HG03342 (cell line): Measurements from ENCODE around the gene DACT3.

Experiments used
- ATAC-seq: cut with Tn5 transposase; IDR thresholded peaks from one replicate; pipeline ENCODE4 v1.9.1; 2021; ENCODE audit warnings: mild to moderate bottlenecking, moderate library complexity; ENCODE audit not compliant: unreplicated experiment

The DACT3 gene

DNA sequence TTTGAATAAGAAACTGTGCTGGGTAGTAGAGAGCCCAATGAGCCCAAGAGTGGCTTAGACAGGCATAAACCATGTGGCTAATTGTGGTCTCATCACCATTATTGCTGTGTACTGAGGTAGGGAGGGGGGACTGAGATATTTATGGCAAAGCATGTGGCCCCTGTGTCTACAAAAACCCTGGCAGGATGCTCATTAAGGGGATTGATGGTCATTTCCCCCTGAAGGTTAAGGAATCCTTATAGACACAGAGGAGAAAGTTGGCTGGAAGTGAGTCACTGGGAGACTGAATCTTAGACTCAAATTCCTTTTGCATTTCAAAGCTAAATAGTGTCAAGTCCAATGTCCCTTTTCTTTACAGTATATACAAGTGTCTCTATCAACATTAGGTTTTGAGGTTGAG, 9.8 kb upstream of the DACT3 start:
- no peak for ATAC-seq

DNA sequence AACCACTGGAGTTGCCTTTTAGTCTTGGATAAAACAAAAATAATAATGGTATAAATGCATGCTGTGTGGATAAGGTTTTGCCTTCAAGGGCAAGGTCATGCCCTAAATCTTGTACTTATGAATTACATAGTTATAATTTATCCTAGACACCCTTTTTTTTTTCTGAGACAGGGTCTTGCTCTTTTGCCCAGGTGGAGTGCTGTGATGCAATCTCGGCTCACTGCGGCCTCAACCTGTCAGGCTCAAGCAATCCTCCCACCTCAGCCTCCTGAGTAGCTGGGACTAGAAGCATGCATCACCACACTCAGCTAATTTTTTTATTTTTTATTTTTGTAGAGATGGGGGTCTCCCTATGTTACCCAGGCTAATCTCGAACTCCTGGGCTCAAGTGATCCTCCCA, 7.7 kb upstream of the DACT3 start:
- no peak for ATAC-seq

DNA sequence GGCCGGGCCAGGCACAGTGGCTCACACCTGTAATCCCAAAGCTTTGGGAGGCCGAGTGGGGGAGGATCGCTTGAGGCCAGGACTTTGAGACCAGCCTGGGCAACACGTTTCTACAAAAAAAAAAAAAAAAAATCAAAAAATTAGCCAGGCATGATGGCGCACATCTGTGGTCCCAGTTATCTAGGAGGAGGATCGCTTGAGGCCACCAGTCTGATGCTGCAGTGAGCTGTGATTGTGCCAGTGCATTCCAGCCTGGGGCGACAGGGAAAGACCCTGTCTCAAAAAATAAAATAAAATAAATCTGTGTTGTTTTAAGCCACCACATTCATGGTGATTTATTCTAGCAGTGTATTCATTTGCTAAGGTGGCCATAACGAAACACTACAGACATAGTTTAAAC, 4.1 kb upstream of the DACT3 start:
- ATAC-seq: no peak

DNA sequence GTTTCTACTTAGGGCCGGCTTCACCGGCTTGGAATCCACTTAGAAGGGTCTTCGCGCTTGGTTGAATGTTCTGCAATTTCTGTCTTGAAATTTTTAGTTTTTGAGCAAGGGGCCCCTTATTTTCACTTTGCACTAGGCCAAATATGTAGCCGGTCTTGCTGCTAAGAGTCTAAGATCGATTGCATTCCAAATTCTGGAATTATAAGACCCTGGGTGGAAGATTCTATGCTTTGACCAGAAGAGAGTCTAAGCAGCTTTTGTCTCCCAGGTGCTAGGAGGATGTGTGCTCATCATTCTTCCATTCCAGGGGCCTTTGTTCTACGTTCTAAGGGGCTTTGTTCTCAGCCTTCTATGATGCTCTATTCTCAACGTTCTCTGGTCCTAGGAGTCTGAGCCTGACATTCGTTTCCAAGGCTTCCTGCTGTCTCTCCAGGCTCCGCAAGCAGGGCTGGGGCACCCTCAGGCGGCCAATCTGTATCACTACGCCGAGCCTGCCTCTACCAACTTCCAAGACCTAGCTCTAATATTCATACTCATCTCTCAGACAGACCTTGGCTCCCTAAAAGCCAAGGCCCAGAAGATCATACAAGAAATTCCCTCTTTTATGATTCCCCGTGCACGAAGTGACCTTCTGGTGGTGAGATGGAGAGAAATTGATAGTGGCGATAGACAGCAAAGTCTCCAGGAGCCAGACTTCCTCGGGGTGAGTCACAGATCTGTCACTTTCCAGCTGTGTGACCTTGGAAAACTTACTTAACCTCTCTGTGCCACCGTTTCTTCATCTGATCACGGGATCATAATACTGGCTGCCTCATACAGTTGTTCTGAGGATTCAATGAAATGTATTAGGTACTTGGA, 982 bp upstream of the DACT3 start:
- ATAC-seq: no peak

DNA sequence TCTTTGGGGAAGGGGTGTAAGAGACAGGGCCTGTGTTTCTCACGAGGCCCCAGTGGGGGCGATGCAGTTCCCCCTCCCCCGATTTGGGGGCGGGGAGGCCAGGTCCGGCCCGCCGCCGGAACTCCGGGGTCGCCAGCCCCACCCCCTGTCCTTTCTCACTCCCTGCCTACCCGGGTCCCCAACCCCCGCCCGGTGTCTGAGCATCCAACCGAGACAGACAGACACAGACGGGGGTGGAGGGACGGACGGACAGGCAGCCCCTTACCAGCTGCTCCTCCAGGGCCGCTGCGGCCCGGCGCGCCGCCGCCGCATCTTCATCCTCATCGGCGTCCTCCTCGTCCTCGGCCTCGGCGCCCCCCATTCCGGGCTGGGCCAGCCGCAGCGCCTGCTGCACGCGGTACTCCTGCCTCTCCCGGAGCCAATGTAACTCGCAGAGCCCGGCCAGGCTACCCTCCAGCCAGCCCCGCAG, 397 bp downstream of the DACT3 start:
- ATAC-seq: no peak

DNA sequence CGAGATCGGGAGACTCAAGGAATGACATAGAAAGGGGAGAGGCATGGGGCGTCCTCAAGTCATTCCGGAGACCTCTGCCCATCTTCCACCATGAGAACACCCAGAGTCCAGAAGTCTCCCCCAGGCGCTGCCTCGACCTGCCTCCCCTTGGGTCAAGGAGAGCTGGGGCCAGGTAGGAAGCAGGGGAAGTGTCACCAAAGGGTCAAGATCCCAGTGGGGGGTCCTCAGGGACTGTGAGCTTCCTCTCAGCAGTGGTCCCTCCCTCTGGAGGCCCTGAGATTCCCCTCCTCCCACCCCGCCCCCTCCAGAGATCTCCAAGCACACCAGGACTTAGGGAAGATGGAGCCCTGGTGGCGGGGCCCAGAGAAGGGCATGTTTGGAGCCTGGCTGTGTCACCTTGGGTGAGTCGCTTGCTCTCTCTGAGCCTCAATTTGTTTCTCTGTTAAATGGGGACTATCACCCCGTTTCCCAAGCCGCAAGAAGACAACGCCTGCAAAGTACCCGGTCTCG, 919 bp downstream of the DACT3 start:
- no peak for ATAC-seq

DNA sequence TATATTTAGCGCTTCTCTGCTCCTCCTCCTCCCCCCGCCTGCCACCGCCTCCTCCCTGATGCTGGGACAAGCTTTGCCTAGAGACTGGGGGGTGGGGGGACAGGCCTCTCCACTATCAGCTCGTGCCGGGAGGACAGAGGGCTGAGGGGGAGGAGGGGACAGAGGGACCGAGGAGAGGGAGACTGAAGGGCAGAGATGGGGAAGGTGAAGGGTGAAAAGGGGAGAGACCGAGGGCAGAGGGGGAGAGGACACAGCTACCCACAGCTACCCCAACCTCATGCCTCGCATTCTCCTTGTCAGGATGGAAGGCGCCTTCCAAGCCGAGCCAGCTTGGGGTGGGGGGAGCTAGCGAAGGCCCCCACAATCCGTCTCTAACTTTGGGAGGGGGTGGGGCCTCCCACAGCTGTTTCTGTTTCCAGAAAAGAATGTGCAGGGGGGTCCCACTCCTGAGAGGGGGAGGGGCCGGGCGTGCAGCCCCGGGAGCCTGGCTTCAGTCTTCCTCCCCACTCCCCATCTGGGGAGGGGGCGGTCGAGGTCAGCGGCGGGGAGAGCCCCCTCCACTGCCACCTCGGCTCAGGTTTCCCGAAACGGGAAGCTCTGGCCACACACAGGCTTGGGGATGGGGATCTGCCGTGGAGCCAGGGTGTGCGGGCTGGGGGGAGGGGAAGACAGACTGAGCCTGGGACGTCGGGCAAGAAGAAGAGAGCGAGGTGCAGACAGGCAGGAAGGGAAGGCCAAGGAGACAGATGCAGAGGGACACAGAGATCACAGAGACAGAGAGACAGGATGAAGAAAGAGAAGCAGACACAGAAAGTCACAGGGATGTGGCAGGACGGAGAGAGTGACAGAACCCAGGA, 1.6 kb downstream of the DACT3 start:
- no peak for ATAC-seq

DNA sequence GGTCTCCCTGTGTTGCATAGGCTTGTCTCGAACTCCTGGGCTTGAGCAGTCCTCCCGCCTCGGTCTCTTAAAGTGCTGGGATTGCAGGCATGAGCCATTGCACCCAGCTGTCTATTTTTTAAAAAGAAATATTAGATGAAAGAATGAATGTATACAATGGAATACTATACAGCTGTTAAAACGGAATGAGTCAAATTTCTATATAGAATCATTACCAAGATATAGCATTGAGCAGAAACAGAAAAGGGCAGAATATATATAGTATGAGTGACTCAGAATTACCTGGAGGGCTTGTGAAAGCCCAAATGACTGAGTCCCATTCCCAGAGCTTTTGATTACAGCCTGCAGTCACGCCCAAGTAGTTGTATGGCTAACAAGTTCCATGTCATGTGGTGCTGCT, 4.4 kb downstream of the DACT3 start:
- ATAC-seq: no peak

DNA sequence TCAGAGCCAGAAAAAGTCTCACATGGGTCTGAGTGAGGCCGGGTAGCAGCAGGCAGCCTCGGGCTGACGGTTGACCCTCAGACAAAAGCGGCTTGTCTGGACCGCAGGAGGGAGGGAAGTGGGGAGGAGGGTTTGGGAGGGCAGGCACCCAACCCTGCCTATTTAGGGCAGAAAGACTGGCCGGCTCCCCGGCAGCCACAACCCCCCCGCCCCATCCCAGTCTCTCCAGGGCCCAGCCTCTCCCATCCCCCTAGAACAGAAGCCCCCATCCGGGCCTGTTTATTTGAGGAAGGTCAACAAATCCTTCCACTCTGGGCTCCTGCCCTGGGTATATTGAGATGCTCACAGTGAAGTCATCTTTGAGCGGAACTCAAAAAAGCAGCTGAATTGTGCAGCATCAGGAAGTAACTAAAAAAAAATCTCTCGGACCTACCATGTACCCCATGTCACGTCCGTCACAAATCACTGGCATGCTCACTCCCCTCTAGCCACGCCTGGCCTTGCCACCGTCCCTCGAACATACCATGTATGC, 6.3 kb downstream of the DACT3 start:
- ATAC-seq: no peak

DNA sequence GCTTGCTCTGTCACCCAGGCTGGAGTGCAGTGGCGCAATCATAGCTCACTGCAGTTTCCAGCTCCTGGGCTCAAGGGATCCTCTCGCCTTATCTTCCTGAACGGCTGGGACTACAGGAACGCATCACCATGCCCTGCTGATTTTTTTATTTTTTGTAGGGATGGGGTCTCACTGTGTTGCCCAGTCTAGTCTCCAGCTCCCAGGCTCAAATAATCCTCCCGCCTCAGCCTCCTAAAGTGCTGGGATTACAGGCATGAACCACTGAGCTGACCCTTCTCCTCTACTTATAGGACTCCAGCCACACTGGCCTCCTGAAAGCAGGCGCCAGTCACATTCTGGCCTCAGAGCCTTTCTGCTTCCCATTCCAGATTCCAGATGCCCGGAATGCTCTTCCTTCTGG, 10.5 kb downstream of the DACT3 start:
- no peak for ATAC-seq

DNA sequence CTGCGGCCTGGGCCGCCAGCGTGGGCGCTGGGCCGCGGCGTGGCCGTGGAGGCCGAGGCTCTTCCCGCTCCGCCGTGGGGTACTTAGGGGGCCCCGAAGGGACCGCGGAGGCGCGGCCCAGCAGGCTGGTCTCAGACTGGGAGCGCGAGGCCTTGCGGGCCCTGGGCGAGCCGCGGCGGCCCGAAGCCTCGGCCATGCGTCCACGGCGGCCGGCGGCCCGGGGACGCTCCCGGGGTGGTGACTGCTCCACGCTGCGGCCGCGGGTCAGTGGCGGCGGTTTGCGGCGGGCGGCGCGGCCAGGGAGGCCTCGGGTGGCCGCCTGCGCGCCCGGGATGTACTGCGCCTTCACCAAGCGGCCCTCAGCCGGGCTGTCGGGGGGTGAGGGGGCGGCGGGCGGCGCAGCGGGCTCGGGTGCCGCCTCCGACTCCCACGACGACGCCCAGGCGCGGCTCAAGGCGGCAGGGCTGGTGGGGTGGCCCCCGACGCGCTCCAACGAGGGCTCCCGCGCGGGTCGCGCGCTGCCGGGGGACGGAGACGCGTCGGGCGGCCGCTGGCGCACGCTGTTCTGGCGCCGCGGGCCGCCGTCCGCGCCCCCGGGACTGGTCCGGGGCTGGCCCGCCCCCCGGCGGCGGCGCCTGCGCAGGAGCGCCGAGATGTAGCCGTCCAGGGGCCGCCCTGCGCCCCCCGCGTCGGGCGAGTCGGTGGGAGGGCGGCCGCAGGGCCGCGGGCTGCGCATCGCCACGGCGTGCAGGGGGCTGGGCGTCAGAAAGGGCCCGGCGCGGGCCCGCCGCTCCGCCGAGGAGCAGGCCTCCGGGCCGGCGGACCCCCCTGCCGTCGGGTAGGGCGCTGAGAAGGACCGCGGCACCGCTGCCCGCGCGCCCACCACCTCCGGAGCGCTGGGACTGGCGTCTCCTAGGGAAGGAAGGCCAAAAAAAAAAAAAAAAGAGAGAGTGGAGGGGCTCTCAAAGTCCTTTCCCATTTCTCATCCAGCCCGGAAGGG, 11.7 kb downstream of the DACT3 start:
- no peak for ATAC-seq

DNA sequence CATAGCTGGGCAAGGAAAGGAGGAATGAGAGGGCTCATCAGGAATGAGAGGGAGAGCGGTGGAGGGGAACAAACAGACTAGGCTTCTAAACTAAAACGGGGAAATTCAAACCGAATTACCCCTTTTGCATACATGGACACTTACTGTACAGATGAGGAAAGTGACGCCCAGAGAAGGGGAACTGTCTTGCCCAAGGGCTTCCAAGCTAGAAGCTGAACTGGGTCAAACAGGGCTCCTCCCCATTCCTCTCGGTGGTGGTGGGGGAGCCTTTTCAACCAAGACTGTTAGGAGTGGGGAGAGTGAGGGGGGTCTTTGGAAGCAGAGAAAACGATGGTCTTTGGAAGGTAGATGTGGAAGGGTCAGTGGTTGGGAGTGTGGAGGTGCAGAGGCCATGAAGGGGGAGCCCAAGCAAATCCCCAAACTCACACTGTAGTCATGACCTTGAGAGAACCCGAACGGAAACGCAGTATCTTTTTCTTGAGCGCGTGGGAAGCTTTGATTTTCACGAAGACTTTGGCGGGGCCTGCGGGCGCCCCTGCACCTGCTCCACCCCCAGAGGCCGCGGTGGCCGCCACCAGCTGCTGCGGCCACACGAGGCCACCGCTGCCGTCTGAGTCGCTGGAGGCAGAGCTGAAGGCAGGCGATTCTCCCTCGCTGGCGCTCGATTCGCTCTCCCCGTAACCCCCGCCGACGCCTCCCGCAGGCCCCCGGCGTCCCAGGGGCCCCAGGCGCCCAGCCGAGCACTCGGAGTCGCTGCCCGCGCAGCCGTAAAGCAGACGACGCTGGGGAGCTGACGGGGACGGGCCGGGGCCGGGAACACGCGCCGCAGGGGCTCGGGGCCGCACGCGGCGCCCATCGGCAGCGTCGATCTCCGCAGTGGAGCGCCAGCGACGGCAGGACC, 12.7 kb downstream of the DACT3 start:
- no peak for ATAC-seq

DNA sequence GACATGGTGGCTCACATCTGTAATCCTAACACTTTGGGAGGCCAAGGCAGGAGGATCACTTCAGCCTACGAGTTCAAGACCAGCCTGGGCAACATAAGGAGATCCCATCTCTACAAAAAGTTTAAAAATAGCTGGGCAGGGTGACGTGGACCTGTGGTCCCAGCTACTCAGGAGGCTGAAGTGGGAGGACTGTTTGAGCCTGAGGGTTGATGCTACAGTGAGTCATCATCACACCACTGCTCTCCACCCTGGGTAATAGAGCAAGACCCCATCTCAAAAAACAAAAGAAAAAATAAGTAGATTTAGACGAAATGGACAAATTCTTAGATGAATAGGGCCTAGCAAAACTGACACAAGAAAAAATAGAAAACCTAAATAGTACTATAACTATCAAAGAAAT, 14.6 kb downstream of the DACT3 start:
- ATAC-seq: no peak

DNA sequence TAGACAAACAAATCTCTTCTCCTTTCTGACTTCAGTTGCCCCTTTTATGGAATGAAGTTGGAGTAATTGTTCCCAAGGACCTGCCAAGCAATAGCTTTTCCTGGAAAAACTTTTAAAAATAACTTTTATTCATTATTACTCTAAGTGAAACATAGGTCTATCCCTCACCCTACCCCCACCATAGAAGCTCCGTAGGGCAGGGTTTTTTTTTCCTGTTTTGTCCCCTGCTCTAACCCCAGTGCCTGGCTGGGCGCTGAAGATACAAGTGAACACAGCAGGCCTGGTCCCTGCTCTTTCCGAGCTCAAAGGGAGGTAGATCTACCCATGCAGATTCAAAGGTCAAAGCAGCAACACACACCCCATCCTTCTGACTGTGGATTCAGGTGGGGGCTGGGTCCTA, 16.3 kb downstream of the DACT3 start:
- no peak for ATAC-seq

DNA sequence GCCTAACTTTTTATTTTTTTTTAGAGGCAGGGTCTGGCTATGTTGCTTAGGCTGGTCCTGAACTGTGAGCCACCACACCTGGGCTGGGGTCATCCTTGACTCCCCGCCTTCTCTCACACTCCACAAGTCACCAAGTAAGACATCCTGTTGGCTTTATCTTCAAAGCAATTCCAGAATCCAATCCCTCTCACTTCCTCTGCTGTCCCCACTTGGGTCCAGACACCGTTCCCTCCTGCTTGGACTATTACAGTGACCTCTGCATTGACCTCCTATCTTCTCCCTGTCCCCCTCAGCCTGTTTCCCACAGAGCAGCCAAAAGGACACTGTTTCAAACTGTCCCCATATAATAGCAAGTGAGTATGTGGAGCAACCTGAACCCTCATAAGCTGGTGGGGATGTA, 20.3 kb downstream of the DACT3 start:
- no peak for ATAC-seq

DNA sequence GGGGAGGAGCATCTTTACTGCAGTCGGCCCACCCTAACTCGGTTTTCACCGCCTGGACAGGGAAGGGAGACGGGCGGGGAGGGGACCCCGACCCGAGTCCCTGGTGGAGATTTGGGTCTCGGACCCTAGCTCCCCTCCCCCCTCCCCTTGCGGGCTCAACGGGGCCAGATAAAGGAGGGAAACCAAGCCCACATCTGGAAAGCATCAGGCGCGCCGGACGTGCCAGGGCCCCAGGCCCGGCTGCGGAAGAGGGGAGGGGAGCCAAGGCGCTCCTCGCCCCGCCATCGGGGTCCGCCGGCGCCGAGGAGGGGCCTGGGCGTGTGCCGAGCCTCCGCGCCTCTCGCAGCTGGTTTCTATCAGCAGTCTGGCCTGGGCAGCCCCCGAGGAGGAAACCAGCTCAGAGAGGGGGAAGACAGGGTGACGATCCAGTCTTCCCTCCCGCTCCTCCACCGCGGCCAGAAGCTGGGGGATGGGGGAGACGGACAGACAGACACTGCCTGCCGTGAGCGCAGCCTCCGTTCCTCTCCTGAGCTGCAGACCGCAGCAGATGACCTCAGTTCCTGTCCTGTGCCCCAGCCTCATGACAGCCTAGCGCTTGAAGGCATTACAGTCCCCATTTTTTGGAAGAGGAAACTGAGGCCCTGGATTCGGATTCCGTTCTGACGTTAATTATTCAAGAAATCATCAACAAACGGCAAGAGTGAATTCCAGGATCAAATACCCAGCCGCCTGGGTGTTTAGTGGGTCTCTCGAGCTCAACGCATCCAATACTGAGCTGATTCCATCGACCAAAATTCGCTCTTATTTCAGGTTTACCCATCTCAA, 21.4 kb downstream of the DACT3 start:
- ATAC-seq: no peak

DNA sequence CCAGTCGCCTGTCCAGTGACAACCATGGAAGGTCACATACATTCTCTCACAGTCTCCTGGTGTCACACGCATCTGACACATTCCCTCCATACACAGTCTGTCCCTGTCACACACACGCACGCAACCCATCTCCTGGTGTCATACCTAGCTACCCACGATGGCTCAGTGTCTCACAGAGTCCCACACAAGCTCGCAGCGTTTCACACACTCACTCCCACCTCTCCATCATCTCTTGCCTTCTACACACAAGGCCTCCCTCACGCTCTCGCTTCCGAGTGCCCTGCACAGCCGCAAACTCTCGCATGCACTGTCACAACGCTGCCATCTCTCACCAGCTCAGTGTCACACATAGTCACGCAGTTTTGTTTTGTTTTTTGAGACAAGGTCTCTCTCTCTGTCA, 23.8 kb downstream of the DACT3 start:
- no peak for ATAC-seq

DNA sequence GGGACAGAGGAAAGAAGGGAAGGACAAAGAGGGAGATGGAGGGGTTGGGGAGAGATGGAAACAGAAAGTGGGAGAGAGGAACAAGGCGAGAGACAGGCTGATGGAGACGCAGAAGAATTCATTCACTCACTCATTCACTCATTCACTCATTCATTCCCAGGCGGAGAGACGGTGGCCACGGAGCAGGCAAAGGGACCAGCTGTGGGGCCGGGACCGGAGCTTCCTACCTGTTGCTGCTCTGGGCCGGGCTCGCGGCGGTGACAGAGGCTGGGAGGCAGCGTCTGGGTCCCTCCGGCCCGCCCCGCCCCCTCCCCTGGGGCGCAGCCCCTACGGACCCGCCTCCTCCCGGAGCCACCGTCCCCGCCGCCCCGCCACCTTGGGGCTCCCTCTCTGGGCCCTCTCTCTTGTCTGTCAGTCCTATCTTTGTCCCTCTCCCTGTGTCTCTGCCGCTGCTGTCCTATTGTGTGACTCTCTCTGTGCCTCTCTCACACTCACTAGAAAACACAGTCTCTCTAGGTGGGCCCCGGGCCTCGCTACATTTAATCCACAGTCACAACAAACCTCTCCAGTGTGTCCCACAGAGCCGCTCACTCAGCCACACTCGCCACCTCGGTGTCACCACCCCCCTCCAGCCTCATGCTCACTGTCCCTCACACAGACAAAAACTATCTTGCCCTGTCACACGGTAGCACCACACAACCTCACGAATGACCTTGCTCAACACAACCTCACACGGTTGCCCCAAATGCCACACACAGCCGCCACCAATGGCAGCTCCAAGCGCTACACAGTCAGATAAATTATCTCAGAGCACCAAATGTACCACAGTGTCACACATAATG, 24.8 kb downstream of the DACT3 start, which contains the start of gene GNG8:
Gene GNG8 (minus strand): TSS at position 283 of the 842 bp plus-strand sequence. CDS start 1,520 bp downstream, outside the sequence.
- ATAC-seq: no peak
